GM12891 (cell line): Measurements from ENCODE around the gene DOCK2.
"Not testable (repeated sequence)": the region's sequence is repeated elsewhere in the genome, so short reads cannot be mapped to it uniquely, and the experiment has no call there.

Source experiments
- DNase-seq: peaks from one replicate; pipeline ENCODE4 v3.0.0; 2011; ENCODE audit warnings: low spot score; ENCODE audit not compliant: insufficient read length
- FAIRE-seq: peaks from 2 replicates; lab custom pipeline; 2011; peaks lifted over from hg19 to GRCh38; lab: Jason Lieb, UNC
- PAX5 ChIP-seq: IDR thresholded peaks from 2 replicates; pipeline ENCODE4 v1.6.1; 2011; ENCODE audit warnings: low read length, moderate library complexity, mild to moderate bottlenecking; ENCODE audit not compliant: insufficient read depth, severe bottlenecking
- POLR2A ChIP-seq: IDR thresholded peaks from 2 replicates; pipeline ENCODE4 v1.6.1; 2011; ENCODE audit warnings: low read depth, low read length, control low read depth
- POLR2AphosphoS5 ChIP-seq: IDR thresholded peaks from 2 replicates; pipeline ENCODE4 v1.6.1; 2011; ENCODE audit warnings: low read depth, low read length, control low read depth
- POU2F2 ChIP-seq: IDR thresholded peaks from 2 replicates; pipeline ENCODE4 v1.6.1; 2011; ENCODE audit warnings: low read depth, mild to moderate bottlenecking, control low read depth, low read length, moderate library complexity
- SPI1 ChIP-seq: IDR thresholded peaks from 2 replicates; pipeline ENCODE4 v1.6.1; 2011; ENCODE audit warnings: low read depth, low read length, control low read depth
- TAF1 ChIP-seq: IDR thresholded peaks from 2 replicates; pipeline ENCODE4 v1.6.1; 2011; ENCODE audit warnings: low read depth, low read length, control low read depth

Gene DOCK2

DNA sequence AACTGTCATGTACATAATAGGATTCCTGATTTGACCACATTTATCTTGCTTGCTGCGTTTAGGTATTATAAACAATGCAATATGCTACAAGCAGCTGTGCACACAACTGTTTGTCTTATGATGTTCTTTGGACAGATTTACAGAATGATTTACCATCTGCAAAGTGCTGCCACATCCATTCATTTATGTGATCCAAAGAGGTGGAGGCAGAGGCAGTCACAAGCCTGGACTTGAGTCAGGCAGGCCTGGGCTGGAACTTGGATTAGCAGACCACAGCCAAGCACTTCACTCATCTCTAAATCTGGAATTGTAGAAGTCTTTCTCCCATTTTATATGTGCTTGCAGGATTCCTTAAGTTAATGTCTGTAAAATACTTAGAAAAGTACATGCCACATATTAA lies 194.3 kb downstream of the DOCK2 start:
- FAIRE-seq (no peak), DNase-seq (no peak)
- TF ChIP-seq POLR2AphosphoS5 (no peak), SPI1 (no peak), POU2F2 (no peak), POLR2A (no peak), TAF1 (no peak), PAX5 (no peak)

GRCh38 chr5:169832304-169832703 lies 195.2 kb downstream of the DOCK2 start:
- TF ChIP-seq POLR2A (no peak), TAF1 (no peak), PAX5 (no peak), SPI1 (no peak), POLR2AphosphoS5 (no peak), POU2F2 (no peak)
- no peak for FAIRE-seq
- DNase-seq = no peak

- no peak for DNase-seq
- TF ChIP-seq PAX5 (no peak), SPI1 (no peak), TAF1 (no peak), POLR2A (no peak)
Observed at GRCh38 chr5:169832845-169833244, 195.8 kb downstream of the DOCK2 start.

DNA sequence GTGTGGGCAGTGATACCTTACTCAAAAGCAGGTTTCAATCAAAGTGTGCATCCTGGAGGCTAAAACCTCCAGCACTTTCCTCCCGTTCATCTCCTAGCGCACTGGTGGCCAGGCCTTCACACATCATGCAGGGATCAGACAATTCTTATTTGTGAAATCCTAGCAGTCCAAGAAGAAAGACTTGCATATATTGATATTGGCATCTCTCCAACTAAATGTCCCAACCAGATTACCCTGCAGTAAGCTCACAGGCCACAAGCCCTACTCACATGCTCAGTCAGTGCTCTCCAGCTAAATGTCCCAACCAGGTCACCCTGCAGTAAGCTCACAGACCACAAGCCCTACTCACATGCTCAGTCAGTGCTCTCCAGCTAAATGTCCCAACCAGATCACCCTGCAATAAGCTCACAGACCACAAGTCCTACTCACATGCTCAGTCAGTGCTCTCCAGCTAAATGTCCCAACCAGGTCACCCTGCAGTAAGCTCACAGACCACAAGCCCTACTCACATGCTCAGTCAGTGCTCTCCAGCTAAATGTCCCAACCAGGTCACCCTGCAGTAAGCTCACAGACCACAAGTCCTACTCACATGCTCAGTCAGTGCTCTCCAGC lies 196.7 kb downstream of the DOCK2 start:
- DNase-seq, FAIRE-seq: not testable (repeated sequence)

More at GRCh38 chr5:169832845-169833244, 195.8 kb downstream of the DOCK2 start:
- FAIRE-seq = no peak

DNA sequence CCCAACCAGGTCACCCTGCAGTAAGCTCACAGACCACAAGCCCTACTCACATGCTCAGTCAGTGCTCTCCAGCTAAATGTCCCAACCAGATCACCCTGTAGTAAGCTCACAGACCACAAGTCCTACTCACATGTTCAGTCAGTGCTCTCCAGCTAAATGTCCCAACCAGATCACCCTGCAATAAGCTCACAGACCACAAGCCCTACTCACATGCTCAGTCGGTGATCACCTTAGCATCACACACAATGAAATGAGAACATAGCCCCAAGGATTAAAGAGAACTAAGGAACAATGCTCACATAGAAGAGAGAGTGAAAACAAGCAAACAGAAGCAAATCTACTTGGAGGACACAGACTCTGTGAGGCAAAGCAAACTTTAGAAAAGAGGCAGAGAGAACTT lies 197.5 kb downstream of the DOCK2 start:
- not testable (repeated sequence) for FAIRE-seq, DNase-seq

DNA sequence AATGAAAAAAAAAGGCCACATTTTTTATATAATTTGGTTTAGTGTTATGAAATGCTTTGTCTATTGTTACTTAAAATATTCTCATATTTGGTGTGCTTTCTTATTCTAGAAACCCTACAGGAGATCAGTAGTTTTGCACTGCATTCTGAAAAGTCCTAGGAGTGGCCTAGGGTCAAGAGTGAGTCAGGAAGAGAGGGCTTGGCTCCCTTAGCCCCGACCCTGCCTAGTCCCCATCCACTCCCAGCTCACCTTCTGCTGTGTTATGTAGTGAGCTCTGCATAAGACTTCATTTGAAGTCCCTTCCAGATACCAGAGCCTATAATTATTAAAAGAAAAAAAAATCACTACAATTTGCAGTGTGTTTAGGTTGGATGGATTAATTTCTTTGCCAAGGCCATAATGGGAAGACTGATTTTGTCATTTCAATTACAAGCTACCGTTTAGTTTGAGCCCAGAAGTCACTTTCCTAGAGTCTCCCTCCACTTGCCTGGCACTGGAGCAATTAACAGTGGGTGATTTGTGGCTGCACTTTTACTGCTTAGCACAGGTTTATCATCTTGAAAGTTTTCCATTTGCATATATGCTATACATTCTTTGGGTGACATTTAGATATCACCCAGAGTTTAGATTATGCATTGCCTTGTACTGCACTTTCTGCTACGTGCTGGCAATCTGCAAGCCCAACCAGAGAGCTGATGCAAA lies 199.9 kb downstream of the DOCK2 start:
- FAIRE-seq (no peak), DNase-seq (no peak)
- TF ChIP-seq PAX5 (no peak), POLR2A (no peak)

GRCh38 chr5:169837686-169838085 lies 200.6 kb downstream of the DOCK2 start:
- TF ChIP-seq POLR2AphosphoS5 (no peak), POLR2A (no peak), SPI1 (no peak), PAX5 (no peak), TAF1 (no peak), POU2F2 (no peak)
- FAIRE-seq = no peak

DNA sequence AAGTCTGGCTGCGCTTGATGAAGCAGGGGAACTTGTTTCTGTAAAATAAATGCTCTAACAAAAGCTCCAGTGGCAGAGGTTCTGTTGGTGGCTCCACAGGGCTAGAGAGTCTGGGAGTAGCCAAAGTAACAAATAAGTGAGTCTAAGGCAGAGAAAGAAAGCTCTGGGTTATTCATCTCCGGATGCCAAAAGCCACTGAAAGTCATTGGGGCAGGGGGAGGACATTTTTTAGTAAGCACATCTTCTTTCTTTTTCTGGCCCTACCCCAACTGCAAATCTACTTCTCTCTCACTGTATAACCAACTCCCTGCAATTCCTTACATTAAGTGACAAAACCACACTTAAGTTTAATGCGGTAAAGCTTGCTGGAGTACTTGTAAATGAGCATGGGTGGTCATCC lies 201.6 kb downstream of the DOCK2 start:
- TF ChIP-seq TAF1 (no peak), SPI1 (no peak), POLR2A (no peak), POLR2AphosphoS5 (no peak), POU2F2 (no peak)
- FAIRE-seq = no peak

More at GRCh38 chr5:169837686-169838085, 200.6 kb downstream of the DOCK2 start:
- no peak for DNase-seq

DNA sequence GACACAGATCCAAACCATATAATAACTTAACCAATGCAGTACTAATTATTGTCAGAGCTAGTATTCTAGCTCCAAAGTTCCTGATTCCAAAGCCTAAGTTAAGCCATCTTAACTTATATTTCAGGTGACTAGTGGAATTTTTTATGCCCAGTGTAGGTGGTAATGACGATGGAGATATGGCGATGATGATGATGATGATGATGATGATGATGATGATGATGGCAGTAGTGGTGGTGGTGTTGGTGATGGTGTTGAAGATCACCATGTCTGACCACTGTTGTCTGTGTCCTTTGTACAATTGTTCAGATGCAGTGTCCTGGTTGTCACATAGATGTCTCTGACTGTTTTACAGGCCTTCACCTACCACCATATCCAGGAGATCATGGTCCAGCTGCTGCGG lies 203.3 kb downstream of the DOCK2 start:
- TF ChIP-seq POU2F2 (no peak), SPI1 (no peak)
- FAIRE-seq = peak; percentile 63
- no peak for DNase-seq

More for the DNA sequence above, 201.6 kb downstream of the DOCK2 start:
- no peak for DNase-seq

DNA sequence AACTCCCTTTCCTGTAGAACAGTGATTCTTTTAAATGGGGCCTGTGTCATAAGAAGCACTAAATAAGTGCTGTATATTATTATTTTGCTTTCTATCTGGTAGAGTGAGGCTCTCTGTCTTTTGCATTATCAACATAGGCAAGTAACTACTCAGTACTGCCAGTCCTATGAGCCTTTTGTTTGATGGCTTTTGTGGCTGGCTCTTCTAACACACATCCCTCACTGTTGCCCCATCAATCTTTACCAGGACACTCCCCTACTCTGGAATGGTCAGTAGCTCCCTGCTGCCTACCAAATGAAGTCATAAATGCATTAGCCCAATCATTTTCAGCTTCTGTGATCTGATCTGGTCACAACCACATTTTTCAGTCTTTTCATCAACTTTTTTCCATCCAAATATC lies 205.6 kb downstream of the DOCK2 start:
- no peak for DNase-seq
- TF ChIP-seq TAF1 (no peak), SPI1 (no peak), PAX5 (no peak), POLR2AphosphoS5 (no peak), POU2F2 (no peak), POLR2A (no peak)
- no peak for FAIRE-seq

GRCh38 chr5:169847519-169847918 lies 210.4 kb downstream of the DOCK2 start:
- no peak for DNase-seq
- no peak for FAIRE-seq

More at GRCh38 chr5:169847519-169847918, 210.4 kb downstream of the DOCK2 start:
- no peak for TF ChIP-seq TAF1
- no peak for TF ChIP-seq PAX5
- no peak for TF ChIP-seq POLR2AphosphoS5
- TF ChIP-seq POLR2A = no peak
- no peak for TF ChIP-seq POU2F2
- TF ChIP-seq SPI1 = no peak
